Fibroblast of lung (primary cell): ENCODE measurements around the gene MYOCD. TPM values are rescaled to one million over a fixed set of nuclear protein-coding genes. Genes with fewer than 3 reads are reported as not detected.
A peak's percentile ranks its signal among the peaks of the same experiment; 100 is the strongest.

ENCODE experiments used
- DNase-seq, 2 donors: peaks; one replicate each; pipeline versions ENCODE4 v3.0.0 to v3.0.0-alpha.2; 2010; ENCODE audit warnings: low read depth in 2 of 2
- H2AFZ ChIP-seq: 2 replicates; pipeline ENCODE4 v1.5.1; 2012; ENCODE audit warnings: low read length, control low read depth, inconsistent platforms
- H3K27ac ChIP-seq: 2 replicates; pipeline ENCODE4 v1.5.1; 2011; ENCODE audit warnings: low read length, control low read depth; ENCODE audit not compliant: insufficient read depth
- H3K27me3 ChIP-seq: 2 replicates; pipeline ENCODE4 v1.5.1; 2011; ENCODE audit warnings: mild to moderate bottlenecking, low read length; ENCODE audit not compliant: control insufficient read depth, insufficient read depth
- H3K36me3 ChIP-seq: 2 replicates; pipeline ENCODE4 v1.5.1; 2011; ENCODE audit warnings: low read length; ENCODE audit not compliant: control insufficient read depth, insufficient read depth
- H3K4me1 ChIP-seq: 2 replicates; pipeline ENCODE4 v1.5.1; 2011; ENCODE audit warnings: low read length; ENCODE audit not compliant: control insufficient read depth, insufficient read depth; ENCODE audit errors: extremely low read depth
- H3K4me2 ChIP-seq: 2 replicates; pipeline ENCODE4 v1.5.1; 2011; ENCODE audit warnings: low read length, control low read depth; ENCODE audit not compliant: insufficient read depth; ENCODE audit errors: extremely low read depth
- H3K4me3 ChIP-seq, 4 experiments: fragments of 200-600 bp in 1 of 4; sonication (generic) in 1 of 4; replicated peaks in 1 of 4; 2 replicates each; pipeline ENCODE4 v1.5.1; 2011 to 2016; ENCODE audit warnings: low read length in 4 of 4, low read depth in 3 of 4, mild to moderate bottlenecking in 3 of 4, control low read depth in 2 of 4, inconsistent platforms in 1 of 4, mixed read lengths in 1 of 4; ENCODE audit not compliant: insufficient read depth in 1 of 4; ENCODE audit errors: control extremely low read depth in 1 of 4
- H3K79me2 ChIP-seq: 2 replicates; pipeline ENCODE4 v1.5.1; 2012; ENCODE audit warnings: mild to moderate bottlenecking, low read length, inconsistent platforms; ENCODE audit not compliant: control insufficient read depth, insufficient read depth
- H3K9ac ChIP-seq: 2 replicates; pipeline ENCODE4 v1.5.1; 2011; ENCODE audit warnings: mild to moderate bottlenecking, low read length, control low read depth; ENCODE audit not compliant: insufficient read depth
- H3K9me3 ChIP-seq: 2 replicates; pipeline ENCODE4 v1.5.1; 2012; ENCODE audit warnings: low read depth, low read length; ENCODE audit not compliant: control insufficient read depth, insufficient read depth
- H4K20me1 ChIP-seq: 2 replicates; pipeline ENCODE4 v1.5.1; 2011; ENCODE audit warnings: low read length; ENCODE audit not compliant: control insufficient read depth, insufficient read depth; ENCODE audit errors: extremely low read depth
- CTCF ChIP-seq, 2 donors: IDR thresholded peaks in 1 of 2; conservative IDR thresholded peaks in 1 of 2; 1 replicate in 1 of 2; 2 replicates in 1 of 2; pipeline ENCODE4 v1.5.1; 2011 to 2012; ENCODE audit warnings: low read length in 2 of 2, control low read depth in 1 of 2, inconsistent platforms in 1 of 2, low read depth in 1 of 2, mild to moderate bottlenecking in 1 of 2
- EZH2 ChIP-seq: IDR thresholded peaks from 2 replicates; pipeline ENCODE4 v1.5.1; 2012; ENCODE audit warnings: low read length, control low read depth, mild to moderate bottlenecking; ENCODE audit errors: missing control alignments
- polyA minus RNA-seq: library from RNA; depleted of rRNA, polyadenylated mRNA; stranded (reverse); fragments of >200 nt; gene quantifications from 2 replicates; pipeline ENCODE4 v1.2.3, GENCODE V29; 2011; ENCODE audit warnings: low replicate concordance
- polyA plus RNA-seq, 2 donors: library from polyadenylated mRNA; depleted of rRNA in 1 of 2; stranded (reverse) in 1 of 2; unstranded in 1 of 2; fragments of >200 nt; gene quantifications; 2 replicates each; pipeline ENCODE4 v1.2.1, GENCODE V29; 2011 to 2012; ENCODE audit warnings: missing spikeins in 1 of 2
- total RNA-seq: library from RNA; depleted of rRNA; stranded (reverse); fragments of >200 nt; gene quantifications from 2 replicates; pipeline ENCODE4 v1.2.1, GENCODE V29; 2014

MYOCD gene, protein sequence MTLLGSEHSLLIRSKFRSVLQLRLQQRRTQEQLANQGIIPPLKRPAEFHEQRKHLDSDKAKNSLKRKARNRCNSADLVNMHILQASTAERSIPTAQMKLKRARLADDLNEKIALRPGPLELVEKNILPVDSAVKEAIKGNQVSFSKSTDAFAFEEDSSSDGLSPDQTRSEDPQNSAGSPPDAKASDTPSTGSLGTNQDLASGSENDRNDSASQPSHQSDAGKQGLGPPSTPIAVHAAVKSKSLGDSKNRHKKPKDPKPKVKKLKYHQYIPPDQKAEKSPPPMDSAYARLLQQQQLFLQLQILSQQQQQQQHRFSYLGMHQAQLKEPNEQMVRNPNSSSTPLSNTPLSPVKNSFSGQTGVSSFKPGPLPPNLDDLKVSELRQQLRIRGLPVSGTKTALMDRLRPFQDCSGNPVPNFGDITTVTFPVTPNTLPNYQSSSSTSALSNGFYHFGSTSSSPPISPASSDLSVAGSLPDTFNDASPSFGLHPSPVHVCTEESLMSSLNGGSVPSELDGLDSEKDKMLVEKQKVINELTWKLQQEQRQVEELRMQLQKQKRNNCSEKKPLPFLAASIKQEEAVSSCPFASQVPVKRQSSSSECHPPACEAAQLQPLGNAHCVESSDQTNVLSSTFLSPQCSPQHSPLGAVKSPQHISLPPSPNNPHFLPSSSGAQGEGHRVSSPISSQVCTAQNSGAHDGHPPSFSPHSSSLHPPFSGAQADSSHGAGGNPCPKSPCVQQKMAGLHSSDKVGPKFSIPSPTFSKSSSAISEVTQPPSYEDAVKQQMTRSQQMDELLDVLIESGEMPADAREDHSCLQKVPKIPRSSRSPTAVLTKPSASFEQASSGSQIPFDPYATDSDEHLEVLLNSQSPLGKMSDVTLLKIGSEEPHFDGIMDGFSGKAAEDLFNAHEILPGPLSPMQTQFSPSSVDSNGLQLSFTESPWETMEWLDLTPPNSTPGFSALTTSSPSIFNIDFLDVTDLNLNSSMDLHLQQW
- 0.17 and 0.26 TPM in 2 replicates for total RNA-seq
- 0.10 and 0.99 TPM in 2 replicates for polyA plus RNA-seq
- 0.09 and 0.56 TPM in 2 replicates for polyA plus RNA-seq (2012)
- polyA minus RNA-seq, result 0.44 and 0.55 TPM in 2 replicates

DNA sequence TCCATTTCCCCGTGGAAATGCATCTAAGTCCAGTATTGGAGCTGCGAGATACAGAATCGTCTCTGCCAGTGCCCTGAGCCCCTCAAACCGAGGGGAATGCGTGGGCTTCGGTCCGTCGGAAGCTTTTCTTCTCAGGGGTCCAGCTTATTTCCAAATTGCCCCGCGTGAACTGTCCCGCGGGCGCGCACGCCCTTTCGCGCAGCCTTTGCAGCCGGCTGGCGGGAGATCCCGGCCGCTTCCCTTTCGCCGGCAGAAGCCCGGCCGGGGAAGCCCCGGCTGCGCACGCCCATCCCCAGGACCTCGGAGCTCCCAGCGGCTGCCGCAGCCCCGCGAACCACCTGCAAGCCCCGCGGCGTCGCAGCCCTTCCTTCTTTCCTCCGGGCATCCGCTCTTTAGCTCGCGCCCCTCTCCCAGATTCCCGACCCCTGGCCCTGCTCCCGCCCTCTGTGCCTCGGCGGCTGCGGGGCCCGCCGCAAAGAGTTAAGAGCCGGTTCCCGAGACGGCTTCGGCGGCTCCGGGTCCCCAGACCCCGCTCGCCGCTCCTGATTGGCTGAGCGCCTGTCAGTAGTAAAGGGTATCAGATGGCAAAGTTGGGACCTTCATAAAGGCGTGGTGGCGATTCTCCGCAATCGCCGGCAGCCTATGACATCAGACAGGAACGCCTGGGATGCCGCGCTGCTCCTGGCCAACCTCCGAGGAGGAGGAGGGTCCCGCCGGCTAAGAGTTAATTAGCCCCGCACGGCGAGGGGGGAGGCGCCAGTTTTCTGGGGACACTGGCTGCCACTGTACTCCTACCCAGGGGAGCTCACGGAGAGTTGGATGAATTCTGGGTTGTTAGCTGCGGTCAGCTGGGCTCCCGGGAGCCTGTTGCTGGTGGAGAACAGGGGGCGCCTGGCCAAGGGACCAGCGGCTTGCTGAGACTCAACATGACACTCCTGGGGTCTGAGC, at the start of gene MYOCD:
Gene MYOCD, plus strand, starts transcription at position 628 of the 948 bp plus-strand sequence. Its CDS starts 299 bp downstream, at position 927.
- Histone ChIP-seq H3K9me3 (no peaks in the 10 kb centered on the region), H3K79me2 (no peaks in the 10 kb centered on the region), H2AFZ (peak within 1 kb of the TSS; percentile 21), H3K36me3 (no peaks in the 10 kb centered on the region), H3K4me2 (peak within 1 kb of the TSS; percentile 69), H4K20me1 (no peaks in the 10 kb centered on the region), H3K27ac (no peak within 1 kb of the TSS), H3K9ac (peak within 1 kb of the TSS; percentile 53), H3K27me3 (peaks cover 12% of the 10 kb centered on the region), H3K4me3 (peak within 1 kb of the TSS; percentile 55 to 75 (median 70)), H3K4me1 (no peaks in the 10 kb centered on the region)
- DNase-seq, result peak in 1 of 2 donors; percentile 42
- TF ChIP-seq EZH2 (peak; percentile 19), CTCF (conservative IDR thresholded peaks at IDR 0.05 in 1 of 2, IDR thresholded peaks at IDR 0.05 in 1 of 2; ENCODE audit: low read depth in 1 of 2, low read length in 2 of 2) (no peak)

- Histone ChIP-seq H2AFZ (no peak overlapping the region), H3K9ac (no peak overlapping the region), H4K20me1 (no peaks in the 10 kb centered on the region), H3K4me1 (peaks cover 8% of the 10 kb centered on the region), H3K9me3 (no peaks in the 10 kb centered on the region), H3K27me3 (no peaks in the 10 kb centered on the region), H3K27ac (no peak overlapping the region), H3K36me3 (no peaks in the 10 kb centered on the region), H3K4me3 (no peak overlapping the region), H3K79me2 (no peaks in the 10 kb centered on the region), H3K4me2 (no peak overlapping the region)
- TF ChIP-seq CTCF (conservative IDR thresholded peaks at IDR 0.05 in 1 of 2, IDR thresholded peaks at IDR 0.05 in 1 of 2; ENCODE audit: low read depth in 1 of 2, low read length in 2 of 2) (no peak), EZH2 (no peak)
- no peak for DNase-seq
These were observed 49.5 kb upstream of the MYOCD start for GRCh38 chr17:12616161-12616560.
